Measurements from ENCODE around the gene SAP30L. TPM values are rescaled to one million over a fixed set of nuclear protein-coding genes. Genes with fewer than 3 reads are reported as not detected.
A peak's percentile ranks its signal among the peaks of the same experiment; 100 is the strongest.

The SAP30L gene
- 10 to 100 TPM; 24.6 to 34.0 (median 30.8) TPM for total RNA-seq
- polyA plus RNA-seq: 13.5 TPM
- long read RNA-seq, donor 1, full-length matches to known transcripts: 34 of 50 reads
- long read RNA-seq, donor 1, partial matches to known transcripts: 0 of 50 reads
- long read RNA-seq, donor 1, other reads (novel, unspliced or antisense): 16 of 50 reads
- long read RNA-seq, donor 2, full-length matches to known transcripts: 22 of 26 reads
- long read RNA-seq, donor 2, partial matches to known transcripts: 0 of 26 reads
- long read RNA-seq, donor 2, other reads (novel, unspliced or antisense): 4 of 26 reads
- long read RNA-seq, donor 3, full-length matches to known transcripts: 2 of 14 reads
- long read RNA-seq, donor 3, partial matches to known transcripts: 0 of 14 reads
- long read RNA-seq, donor 3, other reads (novel, unspliced or antisense): 12 of 14 reads
- long read RNA-seq, donor 4, full-length matches to known transcripts: 21 of 30 reads
- long read RNA-seq, donor 4, partial matches to known transcripts: 1 of 30 reads
- long read RNA-seq, donor 4, other reads (novel, unspliced or antisense): 8 of 30 reads

- intact Hi-C loops (cut with DNase I): no loop called here
Observed at GRCh38 chr5:154445422-154446194, at the start of gene SAP30L. Gene SAP30L, plus strand, starts transcription at chr5:154445997. Its CDS starts 608 bp downstream, at chr5:154446605.

GRCh38 chr5:154396128-154396527, 49.7 kb upstream of the SAP30L start:
- no peak for ATAC-seq
- Histone ChIP-seq H3K4me3 (ENCODE audit: low read length) (no peak overlapping the region), H3K27me3 (ENCODE audit: control insufficient read depth, insufficient read depth) (no peaks in the 10 kb centered on the region), H3K27ac (ENCODE audit: low read length) (no peak overlapping the region), H3K9me3 (ENCODE audit: control insufficient read depth, low read length) (no peaks in the 10 kb centered on the region), H3K4me1 (ENCODE audit: control insufficient read depth, insufficient read depth, low read length) (no peaks in the 10 kb centered on the region)
- WGBS: 77% methylated on average over 3 of the region's 3 CpGs
- intact Hi-C loops (cut with DNase I): loop anchor here in 1 of 4 donors (10.0 kb wide), 1 partner anchor 411 kb away; no protein-coding TSS in a partner anchor
- no peak for DNase-seq

More at GRCh38 chr5:154445422-154446194, at the start of gene SAP30L:
- H3K27ac ChIP-seq (ENCODE audit: low read length): peak within 1 kb of the TSS; percentile 39
- DNase-seq: peak; percentile 96 to 99 (median 98)
- H3K9me3 ChIP-seq (ENCODE audit: control insufficient read depth, low read length): no peaks in the 10 kb centered on the region
- under 1% methylated on average over 70 of the region's 70 CpGs for WGBS
- ATAC-seq: peak; percentile 99
- H3K4me1 ChIP-seq (ENCODE audit: control insufficient read depth, insufficient read depth, low read length): peaks cover 4% of the 10 kb centered on the region
- H3K27me3 ChIP-seq (ENCODE audit: control insufficient read depth, insufficient read depth): no peaks in the 10 kb centered on the region
- H3K4me3 ChIP-seq (ENCODE audit: low read length): peak within 1 kb of the TSS; percentile 96

GRCh38 chr5:154397652-154398406, 48.0 kb upstream of the SAP30L start:
- no peaks in the 10 kb centered on the region for H3K27me3 ChIP-seq (ENCODE audit: control insufficient read depth, insufficient read depth)
- no peak overlapping the region for H3K4me3 ChIP-seq (ENCODE audit: low read length)
- DNase-seq (peak in 1 of 3 donors; percentile 71), ATAC-seq (peak in 1 of 2 donors; percentile 41)
- H3K27ac ChIP-seq (ENCODE audit: low read length): no peak overlapping the region
- 43% methylated on average over 10 of the region's 10 CpGs for WGBS
- intact Hi-C loops (cut with DNase I): loop anchor here in 1 of 4 donors (10.0 kb wide), 1 partner anchor 413 kb away; no protein-coding TSS in a partner anchor
- no peaks in the 10 kb centered on the region for H3K9me3 ChIP-seq (ENCODE audit: control insufficient read depth, low read length)
- H3K4me1 ChIP-seq (ENCODE audit: control insufficient read depth, insufficient read depth, low read length): no peaks in the 10 kb centered on the region

GRCh38 chr5:154400678-154401077, 45.1 kb upstream of the SAP30L start:
- Histone ChIP-seq H3K9me3 (ENCODE audit: control insufficient read depth, low read length) (no peaks in the 10 kb centered on the region), H3K4me1 (ENCODE audit: control insufficient read depth, insufficient read depth, low read length) (no peaks in the 10 kb centered on the region), H3K27me3 (ENCODE audit: control insufficient read depth, insufficient read depth) (no peaks in the 10 kb centered on the region), H3K4me3 (ENCODE audit: low read length) (no peak overlapping the region), H3K27ac (ENCODE audit: low read length) (no peak overlapping the region)
- ATAC-seq: no peak
- no peak for DNase-seq
- WGBS: 81% methylated on average over 3 of the region's 3 CpGs
- intact Hi-C loops (cut with DNase I): loop anchor here (5.0 to 10.0 kb wide), 8 partner anchors 206 to 426 kb away; partner anchors contain the start of gene GALNT10 (in 2 of the 4)

- intact Hi-C loops (cut with DNase I): loop anchor here (5.0 to 10.0 kb wide), 8 partner anchors 207 to 427 kb away; partner anchors contain the start of gene GALNT10 (in 2 of the 4)
- 85% methylated on average over 5 of the region's 5 CpGs for WGBS
- Histone ChIP-seq H3K27me3 (ENCODE audit: control insufficient read depth, insufficient read depth) (no peaks in the 10 kb centered on the region), H3K4me3 (ENCODE audit: low read length) (no peak overlapping the region), H3K27ac (ENCODE audit: low read length) (no peak overlapping the region), H3K4me1 (ENCODE audit: control insufficient read depth, insufficient read depth, low read length) (no peaks in the 10 kb centered on the region), H3K9me3 (ENCODE audit: control insufficient read depth, low read length) (no peaks in the 10 kb centered on the region)
- DNase-seq (no peak), ATAC-seq (no peak)
Observed at GRCh38 chr5:154401355-154401754, 44.4 kb upstream of the SAP30L start.

- DNase-seq: no peak
- no peaks in the 10 kb centered on the region for H3K4me1 ChIP-seq (ENCODE audit: control insufficient read depth, insufficient read depth, low read length)
- 93% methylated on average over 9 of the region's 9 CpGs for WGBS
- H3K4me3 ChIP-seq (ENCODE audit: low read length): no peak overlapping the region
- no peak overlapping the region for H3K27ac ChIP-seq (ENCODE audit: low read length)
- H3K9me3 ChIP-seq (ENCODE audit: control insufficient read depth, low read length): no peaks in the 10 kb centered on the region
- no peak for ATAC-seq
- no peaks in the 10 kb centered on the region for H3K27me3 ChIP-seq (ENCODE audit: control insufficient read depth, insufficient read depth)
- intact Hi-C loops (cut with DNase I): loop anchor here (5.0 to 10.0 kb wide), 8 partner anchors 207 to 427 kb away; partner anchors contain the start of gene GALNT10 (in 2 of the 4)
Observed at GRCh38 chr5:154401931-154402330, 43.9 kb upstream of the SAP30L start.

- H3K27ac ChIP-seq (ENCODE audit: low read length): no peak overlapping the region
- H3K4me1 ChIP-seq (ENCODE audit: control insufficient read depth, insufficient read depth, low read length): no peaks in the 10 kb centered on the region
- 94% methylated on average over 10 of the region's 10 CpGs for WGBS
- ATAC-seq: no peak
- intact Hi-C loops (cut with DNase I): loop anchor here (5.0 to 10.0 kb wide), 8 partner anchors 208 to 428 kb away; partner anchors contain the start of gene GALNT10 (in 2 of the 4)
- no peak overlapping the region for H3K4me3 ChIP-seq (ENCODE audit: low read length)
- no peak for DNase-seq
- no peaks in the 10 kb centered on the region for H3K9me3 ChIP-seq (ENCODE audit: control insufficient read depth, low read length)
- H3K27me3 ChIP-seq (ENCODE audit: control insufficient read depth, insufficient read depth): no peaks in the 10 kb centered on the region
Observed at GRCh38 chr5:154402611-154403010, 43.2 kb upstream of the SAP30L start.

- no peak for ATAC-seq
- intact Hi-C loops (cut with DNase I): loop anchor here (5.0 to 10.0 kb wide), 8 partner anchors 208 to 428 kb away; partner anchors contain the start of gene GALNT10 (in 2 of the 4)
- DNase-seq: no peak
- H3K4me1 ChIP-seq (ENCODE audit: control insufficient read depth, insufficient read depth, low read length): no peaks in the 10 kb centered on the region
- H3K27ac ChIP-seq (ENCODE audit: low read length): no peak overlapping the region
- H3K27me3 ChIP-seq (ENCODE audit: control insufficient read depth, insufficient read depth): no peaks in the 10 kb centered on the region
- H3K4me3 ChIP-seq (ENCODE audit: low read length): no peak overlapping the region
- WGBS: 95% methylated on average over 4 of the region's 4 CpGs
- no peaks in the 10 kb centered on the region for H3K9me3 ChIP-seq (ENCODE audit: control insufficient read depth, low read length)
Observed at GRCh38 chr5:154403234-154403633, 42.6 kb upstream of the SAP30L start.

GRCh38 chr5:154403776-154404387, 41.9 kb upstream of the SAP30L start:
- intact Hi-C loops (cut with DNase I): loop anchor here (5.0 to 10.0 kb wide), 8 partner anchors 209 to 429 kb away; partner anchors contain the start of gene GALNT10 (in 2 of the 4)
- H3K4me1 ChIP-seq (ENCODE audit: control insufficient read depth, insufficient read depth, low read length): no peaks in the 10 kb centered on the region
- ATAC-seq (no peak), DNase-seq (no peak)
- WGBS: 82% methylated on average over 8 of the region's 8 CpGs
- H3K4me3 ChIP-seq (ENCODE audit: low read length): no peak overlapping the region
- no peak overlapping the region for H3K27ac ChIP-seq (ENCODE audit: low read length)
- H3K27me3 ChIP-seq (ENCODE audit: control insufficient read depth, insufficient read depth): no peaks in the 10 kb centered on the region
- no peaks in the 10 kb centered on the region for H3K9me3 ChIP-seq (ENCODE audit: control insufficient read depth, low read length)

All from right cardiac atrium (tissue), 5 donors.